SK-N-SH (cell line): ENCODE results near the gene FOXP1. TPM values are rescaled to one million over a fixed set of nuclear protein-coding genes. Genes with fewer than 3 reads are reported as not detected.

Experiments used
- CTCF ChIA-PET: fragments of 300-600, 350-600 bp; formaldehyde crosslinking; extraction: SDS; loops from one replicate; lab custom pipeline; 2021; lab: Yijun Ruan, JAX
- POLR2A ChIA-PET: fragments of 350-600 bp; sonication (Branson Sonifier 250); formaldehyde crosslinking; extraction: SDS; loops from one replicate; lab custom pipeline; 2020; ENCODE audit warnings: antibody characterized with exemption, inconsistent platforms; lab: Yijun Ruan, JAX
- DNase-seq: peaks from one replicate; pipeline ENCODE4 v3.0.0; 2012
- H2AFZ ChIP-seq: fragments of 200-600 bp; sonication (generic); 2 replicates; pipeline ENCODE4 v1.8.1; 2016; ENCODE audit warnings: antibody characterized with exemption, mild to moderate bottlenecking, low read depth
- H3F3A ChIP-seq: fragments of 200-600 bp; sonication (generic); replicated peaks from 2 replicates; pipeline ENCODE3; 2016; ENCODE audit warnings: antibody characterized with exemption, mild to moderate bottlenecking; ENCODE audit not compliant: insufficient read depth
- H3K27ac ChIP-seq, 2 experiments: fragments of 200-500 bp in 1 of 2; fragments of 200-600 bp in 1 of 2; sonication (Bioruptor generic) in 1 of 2; sonication (generic), shearing (Covaris generic) in 1 of 2; 2 replicates each; pipeline versions ENCODE4 v1.5.1 to v1.6.1; 2014 to 2016; ENCODE audit warnings: low read depth in 2 of 2, inconsistent platforms in 1 of 2, low read length in 1 of 2, mild to moderate bottlenecking in 1 of 2, mixed read lengths in 1 of 2
- H3K27me3 ChIP-seq: fragments of 200-600 bp; sonication (generic), shearing (Covaris generic); 2 replicates; pipeline ENCODE4 v1.6.1; 2016; ENCODE audit warnings: mixed run types; ENCODE audit not compliant: insufficient read depth
- H3K36me3 ChIP-seq, 2 experiments: fragments of 200-500 bp in 1 of 2; fragments of 200-600 bp in 1 of 2; sonication (Bioruptor generic) in 1 of 2; sonication (generic) in 1 of 2; replicated peaks in 1 of 2; 2 replicates each; pipeline versions ENCODE3 to v1.5.1; 2014 to 2016; ENCODE audit warnings: low read length in 1 of 2, mild to moderate bottlenecking in 1 of 2; ENCODE audit not compliant: insufficient read depth in 2 of 2, control insufficient read depth in 1 of 2
- H3K4me1 ChIP-seq, 2 experiments: fragments of 200-500 bp in 1 of 2; fragments of 200-600 bp in 1 of 2; sonication (Bioruptor generic) in 1 of 2; sonication (generic), shearing (Covaris generic) in 1 of 2; 2 replicates each; pipeline versions ENCODE4 v1.5.1 to v1.6.1; 2014 to 2016; ENCODE audit warnings: low read depth in 1 of 2, low read length in 1 of 2, mixed run types in 1 of 2; ENCODE audit not compliant: insufficient read depth in 2 of 2, control insufficient read depth in 1 of 2
- H3K4me2 ChIP-seq: fragments of 200-600 bp; sonication (generic), shearing (Covaris generic); 2 replicates; pipeline ENCODE4 v1.6.1; 2017; ENCODE audit warnings: mixed run types
- H3K4me3 ChIP-seq, 2 experiments: fragments of 200-500 bp in 1 of 2; fragments of 200-600 bp in 1 of 2; sonication (Bioruptor generic) in 1 of 2; sonication (generic), shearing (Covaris generic) in 1 of 2; 2 replicates each; pipeline versions ENCODE4 v1.5.1 to v1.8.1; 2014 to 2016; ENCODE audit warnings: low read depth in 2 of 2, inconsistent platforms in 1 of 2, low read length in 1 of 2, mild to moderate bottlenecking in 1 of 2, mixed read lengths in 1 of 2, moderate library complexity in 1 of 2
- H3K79me2 ChIP-seq: fragments of 200-600 bp; sonication (generic); 2 replicates; pipeline ENCODE4 v1.8.1; 2017; ENCODE audit warnings: mild to moderate bottlenecking; ENCODE audit not compliant: insufficient read depth
- H3K9ac ChIP-seq: fragments of 200-600 bp; sonication (generic); 2 replicates; pipeline ENCODE4 v1.6.1; 2017; ENCODE audit warnings: mixed run types
- H3K9me2 ChIP-seq: fragments of 200-600 bp; sonication (generic); 2 replicates; pipeline ENCODE4 v1.6.1; 2017; ENCODE audit warnings: mixed run types
- H3K9me3 ChIP-seq: fragments of 200-600 bp; sonication (generic); 2 replicates; pipeline ENCODE4 v1.6.1; 2017; ENCODE audit warnings: mixed run types, mild to moderate bottlenecking, moderate library complexity
- H4K20me1 ChIP-seq: fragments of 200-600 bp; sonication (generic); 2 replicates; pipeline ENCODE4 v1.6.1; 2017; ENCODE audit warnings: mild to moderate bottlenecking, mixed run types; ENCODE audit not compliant: insufficient read depth
- CHD2 ChIP-seq: fragments of 150-350 bp; IDR thresholded peaks from 2 replicates; pipeline ENCODE4 v1.6.1; 2018; ENCODE audit warnings: low read length; ENCODE audit not compliant: partially characterized antibody
- EP300 ChIP-seq, 2 experiments: IDR thresholded peaks; 2 replicates each; pipeline versions ENCODE4 v1.4.0 to v1.6.1; 2012; ENCODE audit warnings: borderline replicate concordance in 1 of 2, low read depth in 1 of 2, low read length in 1 of 2
- EZH2phosphoT487 ChIP-seq: fragments of 200-600 bp; sonication (generic); IDR thresholded peaks from 2 replicates; pipeline ENCODE4 v1.6.1; 2017; ENCODE audit warnings: low read depth, mixed run types, mild to moderate bottlenecking, antibody characterized with exemption, moderate library complexity, borderline replicate concordance
- FOSL2 ChIP-seq: IDR thresholded peaks from 2 replicates; pipeline ENCODE4 v1.4.0; 2012; ENCODE audit warnings: low read depth, mild to moderate bottlenecking, moderate library complexity, borderline replicate concordance
- FOXJ3 ChIP-seq: sonication (generic); formaldehyde crosslinking; IDR thresholded peaks from 2 replicates; pipeline ENCODE4 v1.5.1; 2020; ENCODE audit warnings: mild to moderate bottlenecking, missing genetic modification reagents
- FOXM1 ChIP-seq: IDR thresholded peaks from 2 replicates; pipeline ENCODE4 v1.4.0; 2012; ENCODE audit warnings: low read depth, mild to moderate bottlenecking
- GABPA ChIP-seq: IDR thresholded peaks from 2 replicates; pipeline ENCODE4 v1.4.0; 2012; ENCODE audit warnings: low read depth, mild to moderate bottlenecking
- GATA2 ChIP-seq: sonication (generic); formaldehyde crosslinking; IDR thresholded peaks from 2 replicates; pipeline ENCODE4 v1.5.0; 2020; ENCODE audit warnings: mild to moderate bottlenecking, missing genetic modification reagents
- IRF3 ChIP-seq: fragments of 150-350 bp; IDR thresholded peaks from 2 replicates; pipeline ENCODE4 v1.6.1; 2016; ENCODE audit warnings: mild to moderate bottlenecking, low read depth, low read length
- JUND ChIP-seq: IDR thresholded peaks from 2 replicates; pipeline ENCODE4 v1.4.0; 2012
- MAX ChIP-seq: IDR thresholded peaks from 2 replicates; pipeline ENCODE4 v1.4.0; 2012; ENCODE audit warnings: low read depth
- MEF2A ChIP-seq: IDR thresholded peaks from 2 replicates; pipeline ENCODE4 v1.4.0; 2012; ENCODE audit warnings: low read depth, borderline replicate concordance
- NRF1 ChIP-seq: IDR thresholded peaks from 2 replicates; pipeline ENCODE4 v1.6.1; 2012; ENCODE audit warnings: low read depth, mild to moderate bottlenecking, low read length
- PBX3 ChIP-seq: IDR thresholded peaks from 2 replicates; pipeline ENCODE4; 2012
- RAD21 ChIP-seq: IDR thresholded peaks from 2 replicates; pipeline ENCODE4 v1.6.1; 2012; ENCODE audit warnings: mild to moderate bottlenecking, low read length
- RCOR1 ChIP-seq: fragments of 150-350 bp; IDR thresholded peaks from 2 replicates; pipeline ENCODE4 v1.6.1; 2017; ENCODE audit warnings: antibody characterized with exemption, low read length
- RFX5 ChIP-seq: IDR thresholded peaks from 2 replicates; pipeline ENCODE4 v1.6.1; 2012; ENCODE audit warnings: mild to moderate bottlenecking, improper control_type of control experiment, low read length
- RXRA ChIP-seq: IDR thresholded peaks from 2 replicates; pipeline ENCODE4 v1.4.0; 2012; ENCODE audit warnings: low read depth, mild to moderate bottlenecking, borderline replicate concordance
- SIN3A ChIP-seq: IDR thresholded peaks from 2 replicates; pipeline ENCODE4 v1.6.1; 2012; ENCODE audit warnings: low read depth, mild to moderate bottlenecking, low read length, moderate library complexity, borderline replicate concordance
- SMC3 ChIP-seq: IDR thresholded peaks from 2 replicates; pipeline ENCODE4 v1.6.1; 2012; ENCODE audit warnings: low read depth, low read length, improper control_type of control experiment
- TAF1 ChIP-seq: IDR thresholded peaks from 2 replicates; pipeline ENCODE4 v1.6.1; 2012; ENCODE audit warnings: low read depth, mild to moderate bottlenecking, low read length, moderate library complexity, borderline replicate concordance
- TCF12 ChIP-seq: IDR thresholded peaks from 2 replicates; pipeline ENCODE4 v1.4.0; 2012
- USF2 ChIP-seq: fragments of 150-350 bp; IDR thresholded peaks from 2 replicates; pipeline ENCODE4 v1.6.1; 2017; ENCODE audit warnings: antibody characterized with exemption, low read length, low read depth, borderline replicate concordance
- YY1 ChIP-seq: IDR thresholded peaks from 2 replicates; pipeline ENCODE4 v1.4.0; 2012; ENCODE audit warnings: low read depth, mild to moderate bottlenecking
- WGBS: methylation state at CpG from one replicate; pipeline ENCODE4 v1.1.6; 2017; ENCODE audit warnings: low lambda C conversion rate; 5-methylcytosine and 5-hydroxymethylcytosine counted together
- polyA plus RNA-seq, 3 experiments: library from polyadenylated mRNA; depleted of rRNA; stranded (reverse); fragments of >200 nt; gene quantifications; 2 replicates each; pipeline ENCODE4 v1.2.3, GENCODE V29; 2012

Gene FOXP1
- polyA plus RNA-seq, 1 of the 3 experiments (the other 2 are of a cell fraction), result 8.8 TPM

GRCh38 chr3:71514621-71515020 lies 68.9 kb downstream of the FOXP1 start:
- Histone ChIP-seq H3K4me1 (peaks cover 9 to 35% of the 10 kb centered on the region in 2 experiments; a peak in 3 of 4 replicates), H2AFZ (no peak overlapping the region), H3K27ac (peak overlapping the region in 1 of 2 experiments; percentile 15; a peak in 1 of 4 replicates), H3K36me3 (peaks cover 0 to 6% of the 10 kb centered on the region in 2 experiments), H3K27me3 (no peaks in the 10 kb centered on the region), H3F3A (peaks cover 48% of the 10 kb centered on the region), H3K9me2 (no peaks in the 10 kb centered on the region), H4K20me1 (no peaks in the 10 kb centered on the region), H3K4me2 (peak overlapping the region; percentile 41; the same call in 1 of the 2 replicates), H3K9ac (no peak overlapping the region), H3K9me3 (no peaks in the 10 kb centered on the region), H3K4me3 (no peak overlapping the region), H3K79me2 (peaks cover 82% of the 10 kb centered on the region)
- ChIA-PET POLR2A (no interaction called here), CTCF (no interaction called here)
- no peak for DNase-seq
- TF ChIP-seq SIN3A (no peak), YY1 (no peak), JUND (no peak), RFX5 (no peak), TAF1 (no peak), RAD21 (no peak), PBX3 (no peak), CHD2 (no peak), GABPA (no peak), RCOR1 (no peak), GATA2 (CRISPR knock-in tag) (no peak), MAX (no peak), FOXM1 (no peak), IRF3 (no peak), FOXJ3 (no peak), SMC3 (no peak), TCF12 (no peak)
- 90% methylated on average over 5 of the region's 5 CpGs for WGBS

GRCh38 chr3:71513515-71513914 lies 70.0 kb downstream of the FOXP1 start:
- H3K4me3 ChIP-seq, result no peak overlapping the region
- H3F3A ChIP-seq, result peaks cover 51% of the 10 kb centered on the region
- 93% methylated on average over 7 of the region's 7 CpGs for WGBS
- H3K4me1 ChIP-seq, result peaks cover 9 to 43% of the 10 kb centered on the region in 2 experiments; a peak in 3 of 4 replicates
- peak overlapping the region in 1 of 2 experiments; percentile 92; a peak in 1 of 4 replicates for H3K27ac ChIP-seq
- H4K20me1 ChIP-seq, result no peaks in the 10 kb centered on the region
- no peaks in the 10 kb centered on the region for H3K9me3 ChIP-seq
- no peaks in the 10 kb centered on the region for H3K27me3 ChIP-seq
- no peak for DNase-seq
- ChIA-PET POLR2A (no interaction called here), CTCF (no interaction called here)
- peaks cover 0 to 5% of the 10 kb centered on the region in 2 experiments for H3K36me3 ChIP-seq
- peaks cover 82% of the 10 kb centered on the region for H3K79me2 ChIP-seq
- H3K9ac ChIP-seq, result no peak overlapping the region
- H3K9me2 ChIP-seq, result no peaks in the 10 kb centered on the region
- no peak overlapping the region for H2AFZ ChIP-seq
- no peak overlapping the region for H3K4me2 ChIP-seq
- no peak for TF ChIP-seq SIN3A
- no peak for TF ChIP-seq RFX5
- no peak for TF ChIP-seq FOXM1
- TF ChIP-seq USF2, result no peak
- TF ChIP-seq MEF2A, result no peak
- no peak for TF ChIP-seq EP300 (IDR thresholded peaks at IDR 0.05; ENCODE audit: borderline replicate concordance in 1 of 2, low read depth in 1 of 2, low read length in 1 of 2)
- TF ChIP-seq NRF1, result no peak
- no peak for TF ChIP-seq IRF3
- no peak for TF ChIP-seq TAF1
- TF ChIP-seq FOSL2, result no peak
- TF ChIP-seq RXRA, result no peak
- no peak for TF ChIP-seq EZH2phosphoT487
- no peak for TF ChIP-seq RAD21
- no peak for TF ChIP-seq TCF12
- TF ChIP-seq SMC3, result no peak
- TF ChIP-seq FOXJ3, result no peak
